ENCODE results near the gene UBTD2. TPM values are rescaled to one million over a fixed set of nuclear protein-coding genes. Genes with fewer than 3 reads are reported as not detected.
A peak's percentile ranks its signal among the peaks of the same experiment; 100 is the strongest.

Gene UBTD2
- total and polyA plus RNA-seq, 3 experiments from 2014 or later, result 3.0 to 7.5 (median 7.4) TPM

- peak in 2 of 5 donors; percentile 39 to 65 for DNase-seq
- POLR2A ChIA-PET, result interaction anchor here (0.5 to 2.5 kb wide), 7 partner anchors 9 to 172 kb away, joined by 3 to 26 read pairs (median 4); partner anchors contain the start of genes FBXW11, STK10 and UBTD2
- Mint-ChIP-seq H3K36me3 (peaks cover 17 to 55% (median 17%) of the 10 kb centered on the region in 3 donors), H3K27ac (peak overlapping the region; percentile 97 to 100 (median 98)), H3K9me3 (no peaks in the 10 kb centered on the region), H3K4me1 (peaks cover 80 to 95% (median 95%) of the 10 kb centered on the region in 3 donors), H3K27me3 (peaks cover 0 to 4% of the 10 kb centered on the region in 2 donors), H3K4me3 (peak overlapping the region; percentile 86 to 96 (median 93))
- CTCF ChIA-PET, result interaction anchor here (0.6 to 14.7 kb wide), 7 partner anchors 8 to 172 kb away, joined by 3 to 340 read pairs (median 4); partner anchors contain the start of genes FBXW11 and STK10
- H3K4me1 ChIP-seq (ENCODE audit: insufficient read depth, low read length), result peaks cover 94% of the 10 kb centered on the region
- no peaks in the 10 kb centered on the region for H3K9me3 ChIP-seq (ENCODE audit: low read length)
- peak overlapping the region; percentile 94 for H3K27ac ChIP-seq (ENCODE audit: low read depth, low read length)
- H3K4me3 ChIP-seq (ENCODE audit: low read length), result peak overlapping the region; percentile 86
- H3K36me3 ChIP-seq (ENCODE audit: insufficient read depth, low read length), result no peaks in the 10 kb centered on the region
- no peaks in the 10 kb centered on the region for H3K27me3 ChIP-seq (ENCODE audit: insufficient read depth, low read length, poor library complexity, severe bottlenecking)
Observed at GRCh38 chr5:172178301-172178987, 105.1 kb downstream of the UBTD2 start.

DNA sequence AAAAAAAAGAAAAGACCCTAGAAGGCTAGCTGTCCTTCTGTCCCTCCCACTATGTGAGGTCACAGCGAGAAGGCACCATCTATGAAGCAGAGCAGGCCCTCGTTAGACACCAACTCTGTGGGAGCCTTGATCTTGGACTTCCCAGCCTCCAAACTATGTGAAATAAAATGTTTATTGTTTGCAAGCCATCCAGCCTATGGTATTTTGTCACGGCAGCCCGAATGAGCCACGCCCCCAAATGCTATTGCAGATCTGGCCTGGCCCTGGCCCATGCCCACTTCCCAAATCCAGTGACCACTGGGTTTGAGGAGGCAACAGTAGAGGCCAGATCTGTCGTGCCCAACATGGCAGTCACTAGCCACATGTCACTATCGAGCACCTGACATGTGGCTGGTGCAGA, 106.4 kb downstream of the UBTD2 start:
- no peaks in the 10 kb centered on the region for H3K27me3 ChIP-seq (ENCODE audit: insufficient read depth, low read length, poor library complexity, severe bottlenecking)
- POLR2A ChIA-PET, result no interaction called here
- DNase-seq, result no peak
- H3K9me3 Mint-ChIP-seq, result no peaks in the 10 kb centered on the region
- H3K9me3 ChIP-seq (ENCODE audit: low read length), result no peaks in the 10 kb centered on the region
- no peaks in the 10 kb centered on the region for H3K36me3 ChIP-seq (ENCODE audit: insufficient read depth, low read length)
- peaks cover 83 to 97% (median 95%) of the 10 kb centered on the region in 3 donors for H3K4me1 Mint-ChIP-seq
- peaks cover 93% of the 10 kb centered on the region for H3K4me1 ChIP-seq (ENCODE audit: insufficient read depth, low read length)
- peak overlapping the region; percentile 97 to 100 (median 98) for H3K27ac Mint-ChIP-seq
- H3K36me3 Mint-ChIP-seq, result peaks cover 12 to 53% (median 14%) of the 10 kb centered on the region in 3 donors
- no peak overlapping the region for H3K27ac ChIP-seq (ENCODE audit: low read depth, low read length)
- CTCF ChIA-PET, result interaction anchor here (6.0 to 14.7 kb wide), 2 partner anchors 9 to 67 kb away, joined by 30 to 340 read pairs; partner anchors contain the start of gene STK10
- peaks cover 0 to 4% of the 10 kb centered on the region in 2 donors for H3K27me3 Mint-ChIP-seq
- H3K4me3 Mint-ChIP-seq, result peak overlapping the region; percentile 86 to 96 (median 93)
- peak overlapping the region; percentile 14 for H3K4me3 ChIP-seq (ENCODE audit: low read length)

GRCh38 chr5:172175263-172175719, 108.3 kb downstream of the UBTD2 start:
- ChIA-PET POLR2A (interaction anchor here (0.6 to 8.4 kb wide), 13 partner anchors 10 to 169 kb away, joined by 3 to 246 read pairs (median 6); partner anchors contain the start of genes FBXW11 and STK10), CTCF (interaction anchor here (0.8 to 14.7 kb wide), 13 partner anchors 11 to 168 kb away, joined by 3 to 340 read pairs (median 10); partner anchors contain the start of genes FBXW11 and STK10)
- peak; percentile 85 to 96 (median 87) for DNase-seq
- H3K4me1 ChIP-seq (ENCODE audit: insufficient read depth, low read length), result peaks cover 88% of the 10 kb centered on the region
- Mint-ChIP-seq H3K4me3 (peak overlapping the region; percentile 86 to 96 (median 93)), H3K9me3 (no peaks in the 10 kb centered on the region), H3K36me3 (peaks cover 7 to 56% (median 11%) of the 10 kb centered on the region in 3 donors), H3K27me3 (peaks cover 0 to 4% of the 10 kb centered on the region in 2 donors), H3K4me1 (peaks cover 91 to 99% (median 99%) of the 10 kb centered on the region in 3 donors), H3K27ac (peak overlapping the region; percentile 97 to 100 (median 98))
- H3K27ac ChIP-seq (ENCODE audit: low read depth, low read length), result peak overlapping the region; percentile 71
- peak overlapping the region; percentile 79 for H3K4me3 ChIP-seq (ENCODE audit: low read length)
- H3K27me3 ChIP-seq (ENCODE audit: insufficient read depth, low read length, poor library complexity, severe bottlenecking), result no peaks in the 10 kb centered on the region
- no peaks in the 10 kb centered on the region for H3K36me3 ChIP-seq (ENCODE audit: insufficient read depth, low read length)
- H3K9me3 ChIP-seq (ENCODE audit: low read length), result no peaks in the 10 kb centered on the region

DNA sequence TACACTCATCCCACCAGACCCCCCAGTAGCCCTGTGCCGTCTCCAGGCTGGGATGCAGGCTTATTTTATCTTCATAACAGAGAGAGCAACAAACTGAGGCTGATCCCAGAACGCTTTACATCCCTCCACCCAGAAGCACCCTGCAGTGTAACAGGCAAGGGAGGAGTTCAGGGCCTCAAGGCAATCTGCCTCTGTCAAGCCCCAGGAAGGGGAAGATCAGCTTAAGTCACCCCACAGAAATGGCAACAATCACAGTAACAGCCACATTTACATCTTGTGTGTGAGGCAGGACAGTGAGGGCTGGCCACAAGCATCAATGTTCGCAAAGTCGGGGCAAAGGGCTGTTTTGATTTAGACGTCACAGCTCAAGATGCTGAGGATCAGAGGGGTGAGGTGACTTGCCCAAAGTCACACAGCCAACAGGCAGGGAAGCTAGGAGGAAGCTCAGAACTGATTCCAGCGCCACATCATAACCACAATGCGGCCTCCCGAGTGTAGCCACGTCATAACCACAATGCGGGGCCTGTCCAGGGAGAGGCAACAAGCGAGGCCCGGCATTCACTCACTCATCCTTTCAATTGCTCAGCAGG, 109.9 kb downstream of the UBTD2 start:
- peaks cover 11% of the 10 kb centered on the region for H3K36me3 ChIP-seq (ENCODE audit: insufficient read depth, low read length)
- no peaks in the 10 kb centered on the region for H3K27me3 ChIP-seq (ENCODE audit: insufficient read depth, low read length, poor library complexity, severe bottlenecking)
- Mint-ChIP-seq H3K9me3 (no peaks in the 10 kb centered on the region), H3K27ac (peak overlapping the region; percentile 97 to 100 (median 98)), H3K4me1 (peaks cover 94 to 99% (median 99%) of the 10 kb centered on the region in 3 donors), H3K4me3 (peak overlapping the region; percentile 86 to 96 (median 93)), H3K36me3 (peaks cover 3 to 66% (median 13%) of the 10 kb centered on the region in 3 donors), H3K27me3 (peaks cover 0 to 4% of the 10 kb centered on the region in 2 donors)
- ChIA-PET POLR2A (interaction anchor here (1.1 to 8.4 kb wide), 7 partner anchors 10 to 167 kb away, joined by 7 to 246 read pairs (median 12); partner anchors contain the start of genes FBXW11 and STK10), CTCF (interaction anchor here (0.7 to 14.7 kb wide), 15 partner anchors 10 to 523 kb away, joined by 3 to 340 read pairs (median 7); partner anchors contain the start of gene STK10)
- H3K27ac ChIP-seq (ENCODE audit: low read depth, low read length), result peak overlapping the region; percentile 71
- peak; percentile 59 to 79 (median 70) for DNase-seq
- no peaks in the 10 kb centered on the region for H3K9me3 ChIP-seq (ENCODE audit: low read length)
- peaks cover 88% of the 10 kb centered on the region for H3K4me1 ChIP-seq (ENCODE audit: insufficient read depth, low read length)
- H3K4me3 ChIP-seq (ENCODE audit: low read length), result peak overlapping the region; percentile 79

DNA sequence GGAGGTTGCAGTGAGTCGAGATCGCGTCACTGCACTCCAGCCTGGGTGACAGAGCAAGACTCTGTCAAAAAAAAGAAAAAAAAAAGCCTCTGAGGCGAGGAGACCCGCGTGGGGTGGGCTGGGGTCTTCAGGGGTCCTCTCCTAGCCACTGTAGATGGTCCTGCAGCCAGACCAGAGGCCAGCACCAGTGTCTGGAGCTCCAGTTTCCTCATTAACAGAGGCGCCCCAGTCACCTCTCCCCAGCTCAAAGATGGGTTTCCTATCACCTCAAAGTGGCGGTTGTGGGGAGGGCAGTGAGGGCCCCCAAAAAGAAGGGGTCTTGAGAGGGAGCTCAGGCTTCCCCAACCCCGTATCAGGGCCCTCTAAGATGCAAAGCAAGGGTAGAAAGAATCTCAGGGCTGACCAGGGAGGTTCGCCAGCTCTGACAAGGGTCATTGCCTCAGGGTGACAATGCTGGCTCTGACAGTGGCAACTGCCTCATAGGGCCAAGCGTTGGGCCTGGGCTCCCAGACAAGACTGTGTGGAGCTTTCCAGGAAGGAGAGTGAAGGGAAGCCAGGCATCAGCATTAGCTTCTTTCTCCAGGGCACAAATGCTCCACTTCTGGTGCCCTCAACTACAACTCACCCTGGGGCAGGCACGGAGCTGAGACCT, 110.5 kb downstream of the UBTD2 start:
- Mint-ChIP-seq H3K27me3 (peaks cover 0 to 4% of the 10 kb centered on the region in 2 donors), H3K4me1 (peaks cover 94 to 99% (median 99%) of the 10 kb centered on the region in 3 donors), H3K9me3 (no peaks in the 10 kb centered on the region), H3K4me3 (peak overlapping the region; percentile 86 to 96 (median 93)), H3K27ac (peak overlapping the region; percentile 97 to 100 (median 98)), H3K36me3 (peaks cover 0 to 69% (median 13%) of the 10 kb centered on the region in 3 donors)
- no peaks in the 10 kb centered on the region for H3K9me3 ChIP-seq (ENCODE audit: low read length)
- H3K4me1 ChIP-seq (ENCODE audit: insufficient read depth, low read length), result peaks cover 88% of the 10 kb centered on the region
- H3K27ac ChIP-seq (ENCODE audit: low read depth, low read length), result peak overlapping the region; percentile 71
- ChIA-PET POLR2A (interaction anchor here (1.1 to 8.4 kb wide), 7 partner anchors 10 to 166 kb away, joined by 7 to 246 read pairs (median 12); partner anchors contain the start of genes FBXW11 and STK10), CTCF (interaction anchor here (0.7 to 14.7 kb wide), 15 partner anchors 10 to 524 kb away, joined by 3 to 340 read pairs (median 7); partner anchors contain the start of gene STK10)
- peak overlapping the region; percentile 79 for H3K4me3 ChIP-seq (ENCODE audit: low read length)
- DNase-seq, result peak in 1 of 5 donors; percentile 44
- peaks cover 11% of the 10 kb centered on the region for H3K36me3 ChIP-seq (ENCODE audit: insufficient read depth, low read length)
- H3K27me3 ChIP-seq (ENCODE audit: insufficient read depth, low read length, poor library complexity, severe bottlenecking), result no peaks in the 10 kb centered on the region

- ChIA-PET POLR2A (interaction anchor here (8.4 kb wide), 1 partner anchor 15 kb away, joined by 246 read pairs; the partner anchor contains the start of gene STK10), CTCF (interaction anchor here (1.8 to 14.7 kb wide), 2 partner anchors 15 to 65 kb away, joined by 6 to 340 read pairs; partner anchors contain the start of gene STK10)
- H3K4me1 ChIP-seq (ENCODE audit: insufficient read depth, low read length), result peaks cover 88% of the 10 kb centered on the region
- H3K4me1 Mint-ChIP-seq, result peaks cover 95 to 99% (median 98%) of the 10 kb centered on the region in 3 donors
- no peaks in the 10 kb centered on the region for H3K27me3 ChIP-seq (ENCODE audit: insufficient read depth, low read length, poor library complexity, severe bottlenecking)
- peaks cover 0 to 4% of the 10 kb centered on the region in 2 donors for H3K27me3 Mint-ChIP-seq
- no peaks in the 10 kb centered on the region for H3K9me3 ChIP-seq (ENCODE audit: low read length)
- DNase-seq, result no peak
- peak overlapping the region; percentile 54 to 100 (median 92) for H3K27ac Mint-ChIP-seq
- peaks cover 11% of the 10 kb centered on the region for H3K36me3 ChIP-seq (ENCODE audit: insufficient read depth, low read length)
- H3K27ac ChIP-seq (ENCODE audit: low read depth, low read length), result no peak overlapping the region
- H3K9me3 Mint-ChIP-seq, result no peaks in the 10 kb centered on the region
- H3K4me3 Mint-ChIP-seq, result peak overlapping the region in 2 of 7 donors; percentile 28 to 44
- peaks cover 0 to 77% (median 14%) of the 10 kb centered on the region in 3 donors for H3K36me3 Mint-ChIP-seq
- H3K4me3 ChIP-seq (ENCODE audit: low read length), result no peak overlapping the region
Observed at GRCh38 chr5:172171118-172171517, 112.4 kb downstream of the UBTD2 start.

- H3K27me3 ChIP-seq (ENCODE audit: insufficient read depth, low read length, poor library complexity, severe bottlenecking), result no peaks in the 10 kb centered on the region
- H3K27ac ChIP-seq (ENCODE audit: low read depth, low read length), result no peak overlapping the region
- Mint-ChIP-seq H3K36me3 (peaks cover 0 to 76% (median 14%) of the 10 kb centered on the region in 3 donors), H3K9me3 (no peaks in the 10 kb centered on the region), H3K4me3 (peak overlapping the region in 6 of 7 donors; percentile 9 to 70 (median 54)), H3K27ac (peak overlapping the region; percentile 68 to 99 (median 92)), H3K4me1 (peaks cover 88 to 96% (median 95%) of the 10 kb centered on the region in 3 donors), H3K27me3 (peaks cover 0 to 4% of the 10 kb centered on the region in 2 donors)
- no peak overlapping the region for H3K4me3 ChIP-seq (ENCODE audit: low read length)
- H3K9me3 ChIP-seq (ENCODE audit: low read length), result no peaks in the 10 kb centered on the region
- CTCF ChIA-PET, result interaction anchor here (0.7 to 14.7 kb wide), 3 partner anchors 8 to 64 kb away, joined by 3 to 340 read pairs (median 6); partner anchors contain the start of gene STK10
- no peak for DNase-seq
- peaks cover 88% of the 10 kb centered on the region for H3K4me1 ChIP-seq (ENCODE audit: insufficient read depth, low read length)
- H3K36me3 ChIP-seq (ENCODE audit: insufficient read depth, low read length), result peaks cover 11% of the 10 kb centered on the region
- POLR2A ChIA-PET, result interaction anchor here (8.4 kb wide), 1 partner anchor 16 kb away, joined by 246 read pairs; the partner anchor contains the start of gene STK10
Observed at GRCh38 chr5:172170251-172170701, 113.3 kb downstream of the UBTD2 start.
